DND-41 (cell line): Measurements from ENCODE around the gene KRT83.

Experiments
- ATAC-seq: fragments of 200-7000 bp; cut with Tn5 transposase; 3 replicates; pipeline ENCODE4 v1.9.1; 2021; ENCODE audit warnings: low read depth; ENCODE audit not compliant: insufficient read depth
- DNase-seq: peaks from one replicate; pipeline ENCODE4 v3.0.0-alpha.2; 2020
- H2AFZ ChIP-seq: 2 replicates; pipeline ENCODE4 v1.6.0; 2012; ENCODE audit warnings: low read depth, low read length
- H3K27ac ChIP-seq: 2 replicates; pipeline ENCODE4 v1.5.1; 2012; ENCODE audit warnings: low read length, inconsistent platforms
- H3K27me3 ChIP-seq: fragments of 200-600 bp; sonication (generic); 2 replicates; pipeline ENCODE4 v1.6.0; 2012; ENCODE audit warnings: low read length, mild to moderate bottlenecking, inconsistent platforms; ENCODE audit not compliant: insufficient read depth, poor library complexity
- H3K36me3 ChIP-seq: 2 replicates; pipeline ENCODE4 v1.5.1; 2012; ENCODE audit warnings: low read length, inconsistent platforms; ENCODE audit not compliant: insufficient read depth
- H3K4me1 ChIP-seq: 2 replicates; pipeline ENCODE4 v1.5.1; 2012; ENCODE audit warnings: mild to moderate bottlenecking, low read length; ENCODE audit not compliant: insufficient read depth
- H3K4me2 ChIP-seq: 2 replicates; pipeline ENCODE4 v1.6.0; 2012; ENCODE audit warnings: mild to moderate bottlenecking, moderate library complexity, low read length, inconsistent platforms; ENCODE audit not compliant: insufficient read depth
- H3K4me3 ChIP-seq, 2 experiments: fragments of 200-600 bp in 1 of 2; shearing (Covaris generic) in 1 of 2; 2 replicates each; pipeline ENCODE4 v1.5.1; 2012 to 2016; ENCODE audit warnings: inconsistent platforms in 2 of 2, low read length in 2 of 2, mild to moderate bottlenecking in 2 of 2, low read depth in 1 of 2, moderate library complexity in 1 of 2
- H3K79me2 ChIP-seq: 2 replicates; pipeline ENCODE4 v1.6.0; 2012; ENCODE audit warnings: low read length, inconsistent platforms; ENCODE audit not compliant: insufficient read depth
- H3K9ac ChIP-seq: 2 replicates; pipeline ENCODE4 v1.6.0; 2012; ENCODE audit warnings: low read depth, mild to moderate bottlenecking, inconsistent platforms, low read length, moderate library complexity
- H3K9me3 ChIP-seq: 2 replicates; pipeline ENCODE4 v1.5.1; 2012; ENCODE audit warnings: low read length, moderate library complexity, mild to moderate bottlenecking, inconsistent platforms; ENCODE audit not compliant: insufficient read depth, severe bottlenecking
- H4K20me1 ChIP-seq: 2 replicates; pipeline ENCODE4 v1.6.0; 2012; ENCODE audit warnings: low read length; ENCODE audit not compliant: insufficient read depth
- EZH2 ChIP-seq: IDR thresholded peaks from 3 replicates; pipeline ENCODE4 v1.6.1; 2012; ENCODE audit warnings: borderline replicate concordance, low read depth, mild to moderate bottlenecking, moderate library complexity, low read length, inconsistent platforms; ENCODE audit not compliant: severe bottlenecking
- TF ChIP-seq, protein P1 (sequence below): IDR thresholded peaks from 2 replicates; pipeline ENCODE4 v1.5.1; 2012; ENCODE audit warnings: borderline replicate concordance, low read length, moderate library complexity, mild to moderate bottlenecking; ENCODE audit not compliant: poor library complexity, severe bottlenecking; ENCODE audit errors: extremely low read depth

The KRT83 gene

DNA sequence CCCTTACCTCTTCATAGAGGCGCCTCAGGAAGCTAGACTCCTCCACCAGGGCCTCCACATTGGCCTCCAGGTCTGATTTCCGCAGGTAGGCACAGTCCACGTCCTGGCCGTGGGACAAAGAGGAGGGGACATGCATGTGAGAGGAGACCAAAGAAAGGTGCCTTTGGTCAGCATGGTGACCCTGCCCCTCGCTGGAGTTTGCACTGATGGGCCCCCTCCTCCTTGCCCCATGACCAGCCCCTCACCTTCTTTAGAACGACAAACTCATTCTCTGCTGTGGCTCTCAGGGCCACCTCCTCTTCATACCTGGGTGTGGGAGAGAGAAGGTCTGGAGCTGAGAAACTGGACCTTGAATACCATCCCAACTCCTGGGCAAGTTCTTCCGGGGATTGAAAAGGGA, 42.9 kb upstream of the KRT83 start:
- Histone ChIP-seq H3K9me3 (no peaks in the 10 kb centered on the region), H3K79me2 (no peaks in the 10 kb centered on the region), H3K4me1 (no peaks in the 10 kb centered on the region), H2AFZ (no peak overlapping the region), H3K27ac (no peak overlapping the region), H3K36me3 (no peaks in the 10 kb centered on the region), H3K4me2 (no peak overlapping the region), H3K27me3 (peaks cover 6% of the 10 kb centered on the region), H3K4me3 (no peak overlapping the region), H3K9ac (no peak overlapping the region), H4K20me1 (peaks cover 3% of the 10 kb centered on the region; the same call in 1 of the 2 replicates)
- TF ChIP-seq EZH2: no peak
- TF ChIP-seq, protein P1, sequence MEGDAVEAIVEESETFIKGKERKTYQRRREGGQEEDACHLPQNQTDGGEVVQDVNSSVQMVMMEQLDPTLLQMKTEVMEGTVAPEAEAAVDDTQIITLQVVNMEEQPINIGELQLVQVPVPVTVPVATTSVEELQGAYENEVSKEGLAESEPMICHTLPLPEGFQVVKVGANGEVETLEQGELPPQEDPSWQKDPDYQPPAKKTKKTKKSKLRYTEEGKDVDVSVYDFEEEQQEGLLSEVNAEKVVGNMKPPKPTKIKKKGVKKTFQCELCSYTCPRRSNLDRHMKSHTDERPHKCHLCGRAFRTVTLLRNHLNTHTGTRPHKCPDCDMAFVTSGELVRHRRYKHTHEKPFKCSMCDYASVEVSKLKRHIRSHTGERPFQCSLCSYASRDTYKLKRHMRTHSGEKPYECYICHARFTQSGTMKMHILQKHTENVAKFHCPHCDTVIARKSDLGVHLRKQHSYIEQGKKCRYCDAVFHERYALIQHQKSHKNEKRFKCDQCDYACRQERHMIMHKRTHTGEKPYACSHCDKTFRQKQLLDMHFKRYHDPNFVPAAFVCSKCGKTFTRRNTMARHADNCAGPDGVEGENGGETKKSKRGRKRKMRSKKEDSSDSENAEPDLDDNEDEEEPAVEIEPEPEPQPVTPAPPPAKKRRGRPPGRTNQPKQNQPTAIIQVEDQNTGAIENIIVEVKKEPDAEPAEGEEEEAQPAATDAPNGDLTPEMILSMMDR: no peak
- no peak for ATAC-seq
- DNase-seq: no peak

DNA sequence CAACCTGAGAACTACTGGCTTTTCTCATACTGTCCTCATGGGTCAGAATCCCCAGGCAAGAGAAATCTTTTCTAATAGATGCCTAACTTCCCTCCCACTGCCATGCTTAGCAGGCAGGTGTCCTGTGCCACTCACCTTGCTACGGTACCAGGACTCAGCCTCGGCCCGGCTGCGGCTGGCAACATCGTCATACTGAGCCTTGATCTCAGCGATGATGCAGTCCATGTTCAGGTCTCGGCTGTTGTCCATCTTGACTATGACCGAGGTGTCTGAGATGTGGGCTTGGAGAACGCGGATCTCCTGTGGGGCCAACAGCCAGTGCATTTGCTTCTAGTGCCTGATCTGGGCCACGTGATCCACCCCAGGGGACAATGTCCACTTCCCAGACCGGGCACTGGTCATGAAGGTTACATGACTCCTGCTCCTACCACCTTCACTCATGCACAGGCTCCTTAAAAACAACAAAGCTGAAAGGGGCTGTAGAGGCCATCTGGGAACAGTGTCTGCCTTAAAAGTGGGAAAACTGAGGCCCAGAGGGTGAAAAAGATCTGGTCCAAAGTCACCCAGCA, 42.0 kb upstream of the KRT83 start:
- Histone ChIP-seq H3K36me3 (no peaks in the 10 kb centered on the region), H2AFZ (no peak overlapping the region), H3K4me3 (no peak overlapping the region), H3K9me3 (no peaks in the 10 kb centered on the region), H3K9ac (no peak overlapping the region), H3K27me3 (no peaks in the 10 kb centered on the region), H3K4me2 (no peak overlapping the region), H3K79me2 (no peaks in the 10 kb centered on the region), H3K27ac (no peak overlapping the region), H4K20me1 (peaks cover 3% of the 10 kb centered on the region; the same call in 1 of the 2 replicates), H3K4me1 (peaks cover 8% of the 10 kb centered on the region; the same call in 1 of the 2 replicates)
- no peak for DNase-seq
- TF ChIP-seq EZH2: no peak
- TF ChIP-seq, protein P1: no peak
- no peak for ATAC-seq

DNA sequence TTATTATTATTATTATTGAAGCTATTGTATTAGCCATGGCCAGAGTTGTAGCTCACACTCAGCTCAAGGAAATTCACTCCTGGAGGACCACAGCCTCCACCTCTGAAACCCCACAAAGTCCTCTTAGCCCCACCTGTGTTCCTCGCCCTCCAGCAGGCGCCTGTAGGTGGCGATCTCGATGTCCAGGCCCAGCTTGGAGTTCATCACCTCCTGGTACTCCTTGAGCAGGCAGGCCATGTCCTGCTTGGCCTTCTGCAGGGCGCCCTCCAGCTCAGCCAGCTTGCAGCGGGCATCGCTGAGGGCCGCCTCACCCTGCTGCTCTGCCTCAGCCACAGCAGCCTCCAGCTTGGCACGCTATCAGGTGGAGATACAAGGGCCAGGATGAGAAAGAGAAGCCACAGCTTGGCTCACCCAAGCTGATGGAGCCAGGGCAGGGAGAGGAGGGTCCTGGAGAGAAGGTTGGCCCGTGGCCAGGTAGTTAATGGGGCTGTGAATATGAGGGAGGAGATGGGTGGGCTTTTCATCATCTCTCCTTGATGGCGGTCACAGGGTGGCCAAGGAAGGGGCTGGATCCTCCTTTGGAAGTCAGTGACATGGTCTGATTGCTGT, 41.0 kb upstream of the KRT83 start:
- no peak for TF ChIP-seq EZH2
- TF ChIP-seq, protein P1: peak; percentile 47
- H3K27ac ChIP-seq: no peak overlapping the region

More for the DNA sequence above, 41.0 kb upstream of the KRT83 start:
- Histone ChIP-seq H3K4me1 (peaks cover 10% of the 10 kb centered on the region; the same call in 1 of the 2 replicates), H3K79me2 (no peaks in the 10 kb centered on the region), H2AFZ (no peak overlapping the region), H3K4me3 (no peak overlapping the region), H3K9ac (no peak overlapping the region), H3K4me2 (no peak overlapping the region), H4K20me1 (peaks cover 3% of the 10 kb centered on the region; the same call in 1 of the 2 replicates), H3K9me3 (no peaks in the 10 kb centered on the region), H3K27me3 (no peaks in the 10 kb centered on the region), H3K36me3 (no peaks in the 10 kb centered on the region)
- ATAC-seq (no peak), DNase-seq (no peak)
